SKM-1 treated with dmso at 0.1 percent for 144 hours (cell line): Measurements from ENCODE around the gene PDHA1.

Experiments
- DNase-seq: peaks from one replicate; lab custom pipeline; 2025; ENCODE audit not compliant: unreplicated experiment; lab: John Stamatoyannopoulos, UW

Gene PDHA1

GRCh38 chrX:19373351-19373891 lies 29.7 kb downstream of the PDHA1 start:
- DNase-seq, result no peak

GRCh38 chrX:19375546-19375945 lies 31.8 kb downstream of the PDHA1 start:
- DNase-seq, result no peak

- no peak for DNase-seq
Measured at GRCh38 chrX:19377799-19378198, 34.1 kb downstream of the PDHA1 start.

GRCh38 chrX:19381326-19381725 lies 37.6 kb downstream of the PDHA1 start:
- no peak for DNase-seq

- DNase-seq, result no peak
Measured at GRCh38 chrX:19382555-19383145, 38.9 kb downstream of the PDHA1 start.

GRCh38 chrX:19386679-19387078 lies 43.0 kb downstream of the PDHA1 start:
- DNase-seq, result no peak

GRCh38 chrX:19388064-19388679 lies 44.4 kb downstream of the PDHA1 start:
- no peak for DNase-seq

- DNase-seq, result no peak
Measured at GRCh38 chrX:19388741-19389140, 45.0 kb downstream of the PDHA1 start.

GRCh38 chrX:19389227-19389845 lies 45.6 kb downstream of the PDHA1 start:
- DNase-seq, result no peak

GRCh38 chrX:19392078-19392477 lies 48.4 kb downstream of the PDHA1 start:
- no peak for DNase-seq

- no peak for DNase-seq
Measured at GRCh38 chrX:19392703-19393102, 49.0 kb downstream of the PDHA1 start.

GRCh38 chrX:19403696-19404095 lies 60.0 kb downstream of the PDHA1 start:
- no peak for DNase-seq

GRCh38 chrX:19410259-19410658 lies 66.5 kb downstream of the PDHA1 start:
- no peak for DNase-seq
